B cell (primary cell): ENCODE data around the gene CDO1.

ENCODE experiments used
- EZH2 ChIP-seq: IDR thresholded peaks from 2 replicates; pipeline ENCODE4 v1.6.1; 2012; ENCODE audit warnings: borderline replicate concordance, low read depth, mild to moderate bottlenecking, moderate library complexity, low read length; ENCODE audit not compliant: insufficient read depth, poor library complexity, severe bottlenecking
- TF ChIP-seq, protein P1 (sequence below): fragments of 200-600 bp; IDR thresholded peaks from one replicate; pipeline ENCODE4 v1.8.0; 2022; ENCODE audit warnings: antibody characterized with exemption, mild to moderate bottlenecking

DNA sequence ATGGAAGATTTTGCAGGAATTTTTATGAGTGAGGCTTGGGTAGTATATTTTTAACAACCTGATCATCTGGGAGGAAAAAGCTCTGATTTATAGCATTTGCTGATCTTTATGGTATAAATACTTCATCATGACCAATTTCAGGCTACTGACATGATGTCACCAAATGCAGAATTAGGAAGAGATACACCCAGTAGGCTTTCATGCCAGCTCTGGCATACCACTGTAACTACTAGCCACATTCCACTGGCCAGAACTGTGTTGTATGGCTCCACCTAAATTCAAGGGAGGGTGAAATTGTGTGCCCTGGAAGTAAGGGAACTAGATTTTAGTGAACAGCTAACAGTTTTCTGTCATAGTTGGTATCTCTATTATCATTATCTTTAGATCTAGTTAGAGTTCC is 42.9 kb upstream of the CDO1 start:
- TF ChIP-seq, protein P1, sequence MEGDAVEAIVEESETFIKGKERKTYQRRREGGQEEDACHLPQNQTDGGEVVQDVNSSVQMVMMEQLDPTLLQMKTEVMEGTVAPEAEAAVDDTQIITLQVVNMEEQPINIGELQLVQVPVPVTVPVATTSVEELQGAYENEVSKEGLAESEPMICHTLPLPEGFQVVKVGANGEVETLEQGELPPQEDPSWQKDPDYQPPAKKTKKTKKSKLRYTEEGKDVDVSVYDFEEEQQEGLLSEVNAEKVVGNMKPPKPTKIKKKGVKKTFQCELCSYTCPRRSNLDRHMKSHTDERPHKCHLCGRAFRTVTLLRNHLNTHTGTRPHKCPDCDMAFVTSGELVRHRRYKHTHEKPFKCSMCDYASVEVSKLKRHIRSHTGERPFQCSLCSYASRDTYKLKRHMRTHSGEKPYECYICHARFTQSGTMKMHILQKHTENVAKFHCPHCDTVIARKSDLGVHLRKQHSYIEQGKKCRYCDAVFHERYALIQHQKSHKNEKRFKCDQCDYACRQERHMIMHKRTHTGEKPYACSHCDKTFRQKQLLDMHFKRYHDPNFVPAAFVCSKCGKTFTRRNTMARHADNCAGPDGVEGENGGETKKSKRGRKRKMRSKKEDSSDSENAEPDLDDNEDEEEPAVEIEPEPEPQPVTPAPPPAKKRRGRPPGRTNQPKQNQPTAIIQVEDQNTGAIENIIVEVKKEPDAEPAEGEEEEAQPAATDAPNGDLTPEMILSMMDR = no peak
- TF ChIP-seq EZH2 = no peak
